KBM-7 (cell line): Measurements from ENCODE around the gene BMP6.
A peak's percentile ranks its signal among the peaks of the same experiment; 100 is the strongest.

ENCODE experiments used
- DNase-seq: peaks from one replicate; pipeline ENCODE4 v3.0.0-alpha.2; 2015
- in situ Hi-C: fragments of 300-500 bp; cut with MboI; formaldehyde crosslinking; loops from 2 replicates; pipeline ENCODE4 v1.14.3; 2020; ENCODE audit warnings: low sequenced_read_pairs, low pct_unique_long_range_greater_than_20kb, mixed read lengths

The BMP6 gene

GRCh38 chr6:7910298-7910653 lies 184.4 kb downstream of the BMP6 start:
- in situ Hi-C loops = no loop called here
- DNase-seq = no peak

- peak; percentile 47 for DNase-seq
- in situ Hi-C loops = no loop called here
These were observed 184.9 kb downstream of the BMP6 start, which contains the start of gene TXNDC5 for GRCh38 chr6:7910654-7911344. TSS of gene TXNDC5 (minus strand) at chr6:7910788. CDS start at chr6:7910776, 12 bp downstream.

- no peak for DNase-seq
- in situ Hi-C loops = no loop called here
These were observed 185.4 kb downstream of the BMP6 start for GRCh38 chr6:7911345-7911725.

GRCh38 chr6:7912024-7912423 lies 186.1 kb downstream of the BMP6 start:
- in situ Hi-C loops = no loop called here
- DNase-seq = no peak

- in situ Hi-C loops = no loop called here
- no peak for DNase-seq
These were observed 187.0 kb downstream of the BMP6 start for GRCh38 chr6:7912736-7913517.

- in situ Hi-C loops = no loop called here
- no peak for DNase-seq
These were observed 188.4 kb downstream of the BMP6 start for GRCh38 chr6:7914311-7914710.

- in situ Hi-C loops = no loop called here
- DNase-seq = peak; percentile 71
These were observed 189.3 kb downstream of the BMP6 start for GRCh38 chr6:7914991-7915789.

GRCh38 chr6:7916959-7917358 lies 191.1 kb downstream of the BMP6 start:
- no peak for DNase-seq
- in situ Hi-C loops = no loop called here

GRCh38 chr6:7917729-7918128 lies 191.8 kb downstream of the BMP6 start:
- in situ Hi-C loops = no loop called here
- no peak for DNase-seq

GRCh38 chr6:7918403-7918802 lies 192.5 kb downstream of the BMP6 start:
- in situ Hi-C loops = no loop called here
- no peak for DNase-seq

- in situ Hi-C loops = no loop called here
These were observed 194.0 kb downstream of the BMP6 start for GRCh38 chr6:7919871-7920270.

GRCh38 chr6:7920425-7920824 lies 194.5 kb downstream of the BMP6 start:
- in situ Hi-C loops = no loop called here
- DNase-seq = no peak

More at GRCh38 chr6:7919871-7920270, 194.0 kb downstream of the BMP6 start:
- DNase-seq = no peak

GRCh38 chr6:7921046-7921445 lies 195.1 kb downstream of the BMP6 start:
- no peak for DNase-seq
- in situ Hi-C loops = no loop called here

GRCh38 chr6:7921632-7922092 lies 195.8 kb downstream of the BMP6 start:
- no peak for DNase-seq

GRCh38 chr6:7922596-7922995 lies 196.7 kb downstream of the BMP6 start:
- in situ Hi-C loops = no loop called here
- DNase-seq = no peak

More at GRCh38 chr6:7921632-7922092, 195.8 kb downstream of the BMP6 start:
- in situ Hi-C loops = no loop called here

GRCh38 chr6:7924867-7925266 lies 199.0 kb downstream of the BMP6 start:
- no peak for DNase-seq
- in situ Hi-C loops = no loop called here
